ENCODE measurements around the gene MTFMT.

MTFMT gene

DNA sequence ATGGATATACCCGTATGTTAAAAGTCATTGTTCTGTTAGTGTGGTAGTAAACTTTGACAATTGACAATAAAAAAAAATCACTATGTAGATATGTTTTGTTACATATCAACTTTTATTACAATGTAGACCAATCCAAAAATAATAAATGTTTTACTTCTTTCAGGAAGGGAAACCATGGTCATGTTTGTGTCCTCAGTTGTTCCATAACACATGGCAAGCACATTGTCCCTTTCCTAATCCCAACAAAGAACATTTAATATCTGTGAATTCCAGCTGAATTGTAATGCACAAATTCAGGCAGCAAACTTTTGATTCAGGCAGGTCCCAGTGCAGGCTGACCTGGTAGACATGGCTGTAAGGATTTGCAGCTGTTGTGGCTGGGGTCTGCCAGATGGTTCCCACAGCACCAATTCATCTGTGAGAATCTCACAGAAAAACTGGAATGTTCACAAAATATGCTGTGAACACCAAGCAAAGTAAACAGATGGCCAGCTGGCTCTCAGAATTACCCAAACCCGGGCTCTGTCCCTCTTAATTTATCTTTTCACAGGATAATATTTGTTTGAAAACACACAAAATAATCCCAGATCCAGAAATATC, 37.8 kb downstream of the MTFMT start:
- Histone ChIP-seq H3K4me3 (ENCODE audit: insufficient read depth, low read depth, low read length, poor library complexity, severe bottlenecking) (no peak overlapping the region), H3K27ac (ENCODE audit: insufficient read depth, low read length, poor library complexity, severe bottlenecking) (no peak overlapping the region), H3K36me3 (ENCODE audit: control insufficient read depth, insufficient read depth, low read length) (no peaks in the 10 kb centered on the region), H3K27me3 (replicated peaks; ENCODE audit: control insufficient read depth, insufficient read depth, low read length, poor library complexity, severe bottlenecking) (no peaks in the 10 kb centered on the region), H3K9me3 (ENCODE audit: control insufficient read depth, low read length) (no peaks in the 10 kb centered on the region), H3K4me1 (ENCODE audit: control insufficient read depth, insufficient read depth, low read length, poor library complexity, severe bottlenecking) (peaks cover 5% of the 10 kb centered on the region)
- no peak for DNase-seq

DNA sequence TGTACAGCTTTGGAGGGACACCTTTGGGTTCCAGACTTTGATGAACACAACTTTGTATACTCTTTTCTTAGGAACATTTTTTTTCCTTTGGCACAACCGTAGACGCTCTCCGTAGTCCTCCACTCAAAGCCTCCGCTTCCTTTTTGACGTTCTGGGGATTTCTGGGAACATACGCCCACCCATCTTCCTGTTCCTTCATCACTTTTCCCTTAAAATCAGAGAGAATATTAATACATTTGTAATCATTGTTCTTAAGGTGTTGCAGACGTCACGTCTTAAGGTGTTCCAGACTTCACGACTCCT, 39.3 kb downstream of the MTFMT start:
- Histone ChIP-seq H3K4me1 (ENCODE audit: control insufficient read depth, insufficient read depth, low read length, poor library complexity, severe bottlenecking) (peaks cover 5% of the 10 kb centered on the region), H3K27ac (ENCODE audit: insufficient read depth, low read length, poor library complexity, severe bottlenecking) (peak overlapping the region; percentile 75), H3K9me3 (ENCODE audit: control insufficient read depth, low read length) (no peaks in the 10 kb centered on the region), H3K36me3 (ENCODE audit: control insufficient read depth, insufficient read depth, low read length) (no peaks in the 10 kb centered on the region), H3K27me3 (replicated peaks; ENCODE audit: control insufficient read depth, insufficient read depth, low read length, poor library complexity, severe bottlenecking) (no peaks in the 10 kb centered on the region), H3K4me3 (ENCODE audit: insufficient read depth, low read depth, low read length, poor library complexity, severe bottlenecking) (peak overlapping the region; percentile 80)
- no peak for DNase-seq

- H3K27me3 ChIP-seq (replicated peaks; ENCODE audit: control insufficient read depth, insufficient read depth, low read length, poor library complexity, severe bottlenecking): no peaks in the 10 kb centered on the region
- peak; percentile 85 to 88 (median 87) for DNase-seq
- H3K4me1 ChIP-seq (ENCODE audit: control insufficient read depth, insufficient read depth, low read length, poor library complexity, severe bottlenecking): peaks cover 5% of the 10 kb centered on the region
- no peaks in the 10 kb centered on the region for H3K36me3 ChIP-seq (ENCODE audit: control insufficient read depth, insufficient read depth, low read length)
- no peaks in the 10 kb centered on the region for H3K9me3 ChIP-seq (ENCODE audit: control insufficient read depth, low read length)
- H3K4me3 ChIP-seq (ENCODE audit: insufficient read depth, low read depth, low read length, poor library complexity, severe bottlenecking): peak within 1 kb of the TSS; percentile 80
- peak within 1 kb of the TSS; percentile 75 for H3K27ac ChIP-seq (ENCODE audit: insufficient read depth, low read length, poor library complexity, severe bottlenecking)
Measured at GRCh38 chr15:64989416-64990167, 39.8 kb downstream of the MTFMT start, which contains the start of gene SPG21. Gene SPG21, minus strand, starts transcription at chr15:64989914. Its CDS starts 6,345 bp downstream, at chr15:64983569.

DNA sequence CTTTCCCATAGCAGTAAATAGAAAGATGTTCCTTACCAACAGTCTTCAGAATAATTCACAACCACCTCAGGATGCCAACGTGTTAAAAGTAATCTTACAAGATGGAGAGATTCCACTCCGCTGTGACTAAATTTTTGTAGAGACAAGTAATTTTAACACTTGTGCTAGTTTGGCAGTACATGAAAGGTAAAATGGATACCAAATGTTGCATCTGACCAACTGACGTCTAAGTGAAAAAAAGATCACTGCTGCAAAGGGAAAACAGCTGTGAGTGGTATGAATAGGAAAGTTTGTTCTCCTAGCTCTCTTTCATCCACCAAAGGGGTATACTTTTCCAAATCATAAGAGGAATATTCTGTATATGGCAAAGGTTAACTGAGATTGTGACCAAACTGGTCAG, 42.3 kb downstream of the MTFMT start:
- H3K36me3 ChIP-seq (ENCODE audit: control insufficient read depth, insufficient read depth, low read length): no peaks in the 10 kb centered on the region
- no peaks in the 10 kb centered on the region for H3K9me3 ChIP-seq (ENCODE audit: control insufficient read depth, low read length)
- H3K4me3 ChIP-seq (ENCODE audit: insufficient read depth, low read depth, low read length, poor library complexity, severe bottlenecking): no peak overlapping the region
- H3K4me1 ChIP-seq (ENCODE audit: control insufficient read depth, insufficient read depth, low read length, poor library complexity, severe bottlenecking): peaks cover 5% of the 10 kb centered on the region
- no peak for DNase-seq
- no peaks in the 10 kb centered on the region for H3K27me3 ChIP-seq (replicated peaks; ENCODE audit: control insufficient read depth, insufficient read depth, low read length, poor library complexity, severe bottlenecking)
- H3K27ac ChIP-seq (ENCODE audit: insufficient read depth, low read length, poor library complexity, severe bottlenecking): no peak overlapping the region

DNA sequence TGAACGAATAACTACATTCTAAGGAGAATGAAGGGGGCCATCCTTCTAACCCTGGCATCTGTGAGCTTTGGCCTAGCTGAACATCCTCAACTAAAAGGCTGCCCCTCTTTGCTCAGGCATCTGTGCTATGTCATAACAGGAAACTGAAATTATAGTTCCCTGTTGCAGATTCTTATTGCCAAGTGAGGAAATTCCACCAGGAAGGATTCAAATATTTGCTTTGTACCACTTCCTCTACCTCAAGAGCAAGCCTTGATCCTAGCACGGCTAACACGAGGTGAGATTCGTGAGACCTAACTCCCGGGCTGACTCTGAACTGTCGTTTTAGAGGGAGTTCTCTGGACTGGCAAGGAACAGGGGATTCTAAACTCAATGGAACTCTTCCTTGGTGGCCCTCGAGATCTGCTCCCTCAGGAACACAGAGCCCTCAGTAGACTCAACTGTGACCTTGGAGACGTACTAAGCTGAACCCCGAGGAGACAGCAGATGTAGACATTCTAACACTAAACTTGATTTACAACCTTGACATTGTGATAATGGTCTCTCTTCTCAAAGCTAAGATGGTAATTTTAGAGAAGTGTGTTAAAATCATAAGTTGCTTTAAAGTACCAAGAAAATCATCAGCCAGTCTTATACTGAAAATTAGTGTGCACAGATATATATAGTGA, 43.9 kb downstream of the MTFMT start:
- no peak for DNase-seq
- Histone ChIP-seq H3K27me3 (replicated peaks; ENCODE audit: control insufficient read depth, insufficient read depth, low read length, poor library complexity, severe bottlenecking) (no peaks in the 10 kb centered on the region), H3K9me3 (ENCODE audit: control insufficient read depth, low read length) (no peaks in the 10 kb centered on the region)

GRCh38 chr15:64982472-64982871, 47.0 kb downstream of the MTFMT start:
- Histone ChIP-seq H3K4me3 (ENCODE audit: insufficient read depth, low read depth, low read length, poor library complexity, severe bottlenecking) (no peak overlapping the region), H3K9me3 (ENCODE audit: control insufficient read depth, low read length) (no peaks in the 10 kb centered on the region), H3K27ac (ENCODE audit: insufficient read depth, low read length, poor library complexity, severe bottlenecking) (no peak overlapping the region), H3K4me1 (ENCODE audit: control insufficient read depth, insufficient read depth, low read length, poor library complexity, severe bottlenecking) (no peaks in the 10 kb centered on the region), H3K36me3 (ENCODE audit: control insufficient read depth, insufficient read depth, low read length) (peaks cover 21% of the 10 kb centered on the region), H3K27me3 (replicated peaks; ENCODE audit: control insufficient read depth, insufficient read depth, low read length, poor library complexity, severe bottlenecking) (no peaks in the 10 kb centered on the region)
- no peak for DNase-seq

More for the DNA sequence above, 43.9 kb downstream of the MTFMT start:
- Histone ChIP-seq H3K4me1 (ENCODE audit: control insufficient read depth, insufficient read depth, low read length, poor library complexity, severe bottlenecking) (peaks cover 5% of the 10 kb centered on the region), H3K36me3 (ENCODE audit: control insufficient read depth, insufficient read depth, low read length) (peaks cover 6% of the 10 kb centered on the region), H3K4me3 (ENCODE audit: insufficient read depth, low read depth, low read length, poor library complexity, severe bottlenecking) (no peak overlapping the region), H3K27ac (ENCODE audit: insufficient read depth, low read length, poor library complexity, severe bottlenecking) (no peak overlapping the region)

DNA sequence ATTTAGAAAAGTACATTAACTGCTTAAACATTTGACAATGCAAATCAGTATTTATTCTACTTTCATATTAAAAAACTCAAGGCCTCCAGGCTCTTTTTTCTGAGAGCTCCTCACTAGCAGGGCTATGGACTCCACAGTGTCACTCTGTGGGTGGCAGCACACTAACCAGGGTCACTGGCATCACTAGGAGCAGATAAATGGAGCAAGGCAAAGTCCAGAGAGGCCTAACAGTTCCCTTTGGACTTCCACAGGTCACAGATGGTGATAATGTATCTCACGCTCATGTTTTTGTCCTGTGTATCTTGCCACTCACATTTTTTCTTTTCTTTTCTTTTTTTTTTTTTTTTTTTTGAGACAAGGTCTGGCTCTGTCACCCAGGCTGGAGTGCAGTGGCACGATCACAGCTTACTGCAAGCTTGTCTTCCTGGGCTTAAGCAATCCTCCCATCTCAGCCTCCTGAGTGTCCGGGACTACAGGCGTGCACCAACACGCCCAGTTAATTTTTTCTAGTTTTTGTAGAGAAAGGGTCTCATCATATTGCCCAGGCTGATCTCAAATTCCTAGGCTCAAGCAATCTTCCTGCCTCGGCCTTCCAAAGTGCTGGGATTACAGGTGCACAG, 47.5 kb downstream of the MTFMT start:
- DNase-seq: no peak
- Histone ChIP-seq H3K9me3 (ENCODE audit: control insufficient read depth, low read length) (no peaks in the 10 kb centered on the region), H3K36me3 (ENCODE audit: control insufficient read depth, insufficient read depth, low read length) (peaks cover 21% of the 10 kb centered on the region), H3K27ac (ENCODE audit: insufficient read depth, low read length, poor library complexity, severe bottlenecking) (no peak overlapping the region), H3K4me1 (ENCODE audit: control insufficient read depth, insufficient read depth, low read length, poor library complexity, severe bottlenecking) (no peaks in the 10 kb centered on the region), H3K27me3 (replicated peaks; ENCODE audit: control insufficient read depth, insufficient read depth, low read length, poor library complexity, severe bottlenecking) (no peaks in the 10 kb centered on the region), H3K4me3 (ENCODE audit: insufficient read depth, low read depth, low read length, poor library complexity, severe bottlenecking) (no peak overlapping the region)

DNA sequence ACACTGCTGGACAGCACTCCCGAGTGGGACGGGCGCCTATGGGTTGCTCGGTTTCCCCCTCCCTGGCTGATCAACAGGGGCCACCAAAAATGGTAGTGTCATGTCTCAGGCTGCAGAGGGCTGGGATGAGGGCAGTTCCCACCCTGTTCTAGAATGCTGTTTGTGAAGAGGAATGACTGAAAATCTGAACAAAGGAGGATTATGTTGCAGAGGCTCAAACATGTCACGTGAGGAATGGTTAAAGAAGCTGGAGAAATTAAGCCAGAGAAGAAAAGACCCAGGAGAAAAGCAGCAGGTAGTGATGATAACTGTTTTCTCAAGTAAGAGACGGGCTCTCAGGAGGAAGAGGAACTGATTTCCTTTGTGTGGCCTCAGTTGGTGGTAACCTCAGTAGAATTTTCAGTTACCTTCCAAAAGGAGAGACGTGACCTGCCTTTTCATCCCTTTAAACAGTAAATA, 50.2 kb downstream of the MTFMT start:
- peaks cover 32% of the 10 kb centered on the region for H3K36me3 ChIP-seq (ENCODE audit: control insufficient read depth, insufficient read depth, low read length)

GRCh38 chr15:64975390-64975789, 54.0 kb downstream of the MTFMT start:
- H3K36me3 ChIP-seq (ENCODE audit: control insufficient read depth, insufficient read depth, low read length): peaks cover 53% of the 10 kb centered on the region
- no peak overlapping the region for H3K4me3 ChIP-seq (ENCODE audit: insufficient read depth, low read depth, low read length, poor library complexity, severe bottlenecking)
- no peak for DNase-seq
- H3K4me1 ChIP-seq (ENCODE audit: control insufficient read depth, insufficient read depth, low read length, poor library complexity, severe bottlenecking): no peaks in the 10 kb centered on the region
- no peak overlapping the region for H3K27ac ChIP-seq (ENCODE audit: insufficient read depth, low read length, poor library complexity, severe bottlenecking)
- H3K9me3 ChIP-seq (ENCODE audit: control insufficient read depth, low read length): no peaks in the 10 kb centered on the region
- H3K27me3 ChIP-seq (replicated peaks; ENCODE audit: control insufficient read depth, insufficient read depth, low read length, poor library complexity, severe bottlenecking): no peaks in the 10 kb centered on the region

More for the DNA sequence above, 50.2 kb downstream of the MTFMT start:
- Histone ChIP-seq H3K27me3 (replicated peaks; ENCODE audit: control insufficient read depth, insufficient read depth, low read length, poor library complexity, severe bottlenecking) (no peaks in the 10 kb centered on the region), H3K27ac (ENCODE audit: insufficient read depth, low read length, poor library complexity, severe bottlenecking) (no peak overlapping the region), H3K4me1 (ENCODE audit: control insufficient read depth, insufficient read depth, low read length, poor library complexity, severe bottlenecking) (no peaks in the 10 kb centered on the region), H3K9me3 (ENCODE audit: control insufficient read depth, low read length) (no peaks in the 10 kb centered on the region), H3K4me3 (ENCODE audit: insufficient read depth, low read depth, low read length, poor library complexity, severe bottlenecking) (no peak overlapping the region)
- no peak for DNase-seq

DNA sequence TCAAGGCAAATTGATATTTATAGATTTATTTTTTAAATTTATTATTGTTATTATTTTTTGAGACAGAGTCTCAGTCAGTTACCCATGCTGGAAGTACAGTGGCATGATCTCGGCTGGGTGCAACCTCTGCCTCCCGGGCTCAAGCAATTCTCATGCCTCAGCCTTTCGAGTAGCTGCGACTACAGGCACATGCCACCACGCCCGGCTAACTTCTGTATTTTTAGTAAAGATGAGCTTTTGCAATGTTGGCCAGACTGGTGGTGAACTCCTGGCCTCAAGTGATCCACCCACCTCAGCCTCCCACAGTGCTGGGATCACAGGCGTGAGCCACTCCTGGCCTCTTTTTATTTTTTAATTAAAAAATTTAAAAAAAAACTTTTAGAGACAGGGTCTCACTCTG, 58.7 kb downstream of the MTFMT start:
- no peaks in the 10 kb centered on the region for H3K9me3 ChIP-seq (ENCODE audit: control insufficient read depth, low read length)
- H3K27ac ChIP-seq (ENCODE audit: insufficient read depth, low read length, poor library complexity, severe bottlenecking): no peak overlapping the region
- no peak for DNase-seq
- H3K36me3 ChIP-seq (ENCODE audit: control insufficient read depth, insufficient read depth, low read length): peaks cover 55% of the 10 kb centered on the region
- no peaks in the 10 kb centered on the region for H3K27me3 ChIP-seq (replicated peaks; ENCODE audit: control insufficient read depth, insufficient read depth, low read length, poor library complexity, severe bottlenecking)
- H3K4me1 ChIP-seq (ENCODE audit: control insufficient read depth, insufficient read depth, low read length, poor library complexity, severe bottlenecking): no peaks in the 10 kb centered on the region
- no peak overlapping the region for H3K4me3 ChIP-seq (ENCODE audit: insufficient read depth, low read depth, low read length, poor library complexity, severe bottlenecking)

Data from effector memory CD4-positive, alpha-beta T cell (primary cell).